ENCODE results near the gene GRIN3A.

- TF ChIP-seq CTCF (IDR thresholded peaks at IDR 0.05) (no peak), POLR2A (IDR thresholded peaks at IDR 0.05) (no peak), EP300 (IDR thresholded peaks at IDR 0.05) (no peak), POLR2AphosphoS5 (IDR thresholded peaks at IDR 0.05) (no peak)
Observed at GRCh38 chr9:101628173-101628572, 110.3 kb downstream of the GRIN3A start.
